HepG2 (cell line): ENCODE results near the gene DDX24. TPM values are rescaled to one million over a fixed set of nuclear protein-coding genes. Genes with fewer than 3 reads are reported as not detected.

Source experiments
- AKNA ChIP-seq: sonication (generic); formaldehyde crosslinking; IDR thresholded peaks from 2 replicates; pipeline ENCODE4 v1.4.0; 2020; ENCODE audit warnings: missing genetic modification reagents, borderline replicate concordance
- ATF1 ChIP-seq: IDR thresholded peaks from 2 replicates; pipeline ENCODE4 v1.6.1; 2016; ENCODE audit warnings: mild to moderate bottlenecking, control low read depth
- CEBPG ChIP-seq: IDR thresholded peaks from 2 replicates; pipeline ENCODE4 v1.6.1; 2016
- CHD4 ChIP-seq: fragments of 200-600 bp; sonication (generic); IDR thresholded peaks from 2 replicates; pipeline ENCODE4 v1.7.0; 2017; ENCODE audit warnings: mild to moderate bottlenecking, low read length, borderline replicate concordance
- ESRRA ChIP-seq: sonication (generic); formaldehyde crosslinking; IDR thresholded peaks from 2 replicates; pipeline ENCODE4 v1.5.1; 2020; ENCODE audit warnings: mild to moderate bottlenecking, low read depth, missing genetic modification reagents
- FOXA3 ChIP-seq: IDR thresholded peaks from 2 replicates; pipeline ENCODE4 v1.6.1; 2016; ENCODE audit warnings: missing genetic modification reagents, missing compliant biosample characterization
- GABPB1 ChIP-seq: IDR thresholded peaks from 2 replicates; pipeline ENCODE4 v1.6.1; 2016; ENCODE audit warnings: mild to moderate bottlenecking, missing genetic modification reagents, moderate library complexity, missing compliant biosample characterization
- MAZ ChIP-seq, 2 experiments: sonication (generic) in 1 of 2; formaldehyde crosslinking in 1 of 2; IDR thresholded peaks; 2 replicates each; pipeline versions ENCODE4 v1.5.0 to v1.6.1; 2012 to 2020; ENCODE audit warnings: low read depth in 2 of 2, mild to moderate bottlenecking in 2 of 2, borderline replicate concordance in 1 of 2, improper control_type of control experiment in 1 of 2, low read length in 1 of 2, missing genetic modification reagents in 1 of 2, moderate library complexity in 1 of 2
- NR2F6 ChIP-seq, 2 experiments: IDR thresholded peaks; 2 replicates each; pipeline ENCODE4 v1.6.1; 2016; ENCODE audit warnings: antibody characterized with exemption in 1 of 2, mild to moderate bottlenecking in 1 of 2
- PAXIP1 ChIP-seq: sonication (generic); formaldehyde crosslinking; conservative IDR thresholded peaks from 2 replicates; pipeline ENCODE4 v1.4.0; 2020; ENCODE audit warnings: mild to moderate bottlenecking, missing genetic modification reagents, moderate library complexity
- PRDM15 ChIP-seq: sonication (generic); formaldehyde crosslinking; IDR thresholded peaks from 2 replicates; pipeline ENCODE4 v1.4.0; 2020; ENCODE audit warnings: missing genetic modification reagents
- RBAK ChIP-seq: sonication (generic); formaldehyde crosslinking; IDR thresholded peaks from 2 replicates; pipeline ENCODE4 v1.5.1; 2020; ENCODE audit warnings: mild to moderate bottlenecking, missing genetic modification reagents
- SATB2 ChIP-seq: sonication (generic); formaldehyde crosslinking; IDR thresholded peaks from 2 replicates; pipeline ENCODE4 v1.5.0; 2020; ENCODE audit warnings: missing genetic modification reagents
- SNAPC2 ChIP-seq: sonication (generic); formaldehyde crosslinking; IDR thresholded peaks from 2 replicates; pipeline ENCODE4 v1.8.1; 2022; ENCODE audit warnings: mild to moderate bottlenecking, missing genetic modification reagents
- SYNCRIP ChIP-seq: fragments of 200-400 bp; formaldehyde crosslinking; IDR thresholded peaks from 2 replicates; pipeline ENCODE4 v1.6.1; 2018; ENCODE audit warnings: mild to moderate bottlenecking, low read depth, low read length; ENCODE audit not compliant: insufficient read depth
- ZNF205 ChIP-seq: IDR thresholded peaks from 2 replicates; pipeline ENCODE4 v1.6.1; 2018; ENCODE audit warnings: missing biosample characterization, missing genetic modification reagents
- ZNF263 ChIP-seq: sonication (generic); formaldehyde crosslinking; IDR thresholded peaks from 2 replicates; pipeline ENCODE4 v1.4.0; 2020; ENCODE audit warnings: missing genetic modification reagents
- ZNF761 ChIP-seq: sonication (generic); formaldehyde crosslinking; conservative IDR thresholded peaks from 2 replicates; pipeline ENCODE4 v1.4.0; 2020; ENCODE audit warnings: mild to moderate bottlenecking, missing genetic modification reagents
- polyA plus RNA-seq, 8 experiments: library from polyadenylated mRNA; depleted of rRNA in 3 of 8; stranded (reverse) in 7 of 8; unstranded in 1 of 8; fragments of >200 nt; fragmentation: Illumina TruSeq in 4 of 8; extraction: Trizol in 4 of 8; gene quantifications; 2 replicates each; pipeline versions ENCODE4 v1.2.1 to v1.2.3, GENCODE V29; 2011 to 2016; ENCODE audit warnings: low read depth in 4 of 8, missing spikeins in 1 of 8, mixed read lengths in 1 of 8; ENCODE audit not compliant: insufficient read depth in 1 of 8
- total RNA-seq, 5 experiments: library from RNA; depleted of rRNA; stranded (reverse); fragments of >200 nt; fragmentation: Illumina TruSeq; extraction: Trizol; gene quantifications; 2 replicates each; pipeline ENCODE4 v1.2.3, GENCODE V29; 2016; ENCODE audit warnings: low read depth in 1 of 5

The DDX24 gene
- total and polyA plus RNA-seq, 2 of the 13 experiments (the other 11 are each of a cell fraction or from before 2014, with no cell fraction given) = 67.3 to 149 TPM

GRCh38 chr14:94058674-94059138 lies 22.3 kb downstream of the DDX24 start (continued):
- TF ChIP-seq ZNF761 (CRISPR knock-in tag) (0 out of 2 replicates have a peak, but pooled peaks have one; percentile 12), CEBPG (peak; percentile 32), ZNF263 (CRISPR knock-in tag) (no peak), SNAPC2 (CRISPR knock-in tag) (no peak), SYNCRIP (no peak), NR2F6 (IDR thresholded peaks at IDR 0.05) (peak; percentile 46; the same call in 1 of the 2 replicates), NR2F6 (CRISPR knock-in tag; IDR thresholded peaks at IDR 0.05) (peak; percentile 61), GABPB1 (peak; percentile 17; the same call in 1 of the 2 replicates), PAXIP1 (peak; percentile 96), AKNA (CRISPR knock-in tag) (no peak), ESRRA (CRISPR knock-in tag) (0 out of 2 replicates have a peak, but pooled peaks have one; percentile 18), ATF1 (CRISPR knock-in tag) (peak; percentile 51; the same call in 1 of the 2 replicates), PRDM15 (CRISPR knock-in tag) (peak; percentile 69; the same call in 1 of the 2 replicates), ZNF205 (CRISPR knock-in tag) (0 out of 2 replicates have a peak, but pooled peaks have one; percentile 34), CHD4 (peak; percentile 76; the same call in 1 of the 2 replicates), FOXA3 (CRISPR knock-in tag) (peak; percentile 90), MAZ (IDR thresholded peaks at IDR 0.05; ENCODE audit: borderline replicate concordance, low read depth, low read length) (no peak), MAZ (CRISPR knock-in tag; IDR thresholded peaks at IDR 0.05; ENCODE audit: low read depth) (no peak), SATB2 (CRISPR knock-in tag) (no peak), RBAK (CRISPR knock-in tag) (no peak)
